ENCODE results near the gene PTPN7. TPM values are rescaled to one million over a fixed set of nuclear protein-coding genes. Genes with fewer than 3 reads are reported as not detected.

Gene PTPN7
- total RNA-seq, 4 donors from 2014 or later: 1.9 to 5.5 (median 3.1) TPM

DNA sequence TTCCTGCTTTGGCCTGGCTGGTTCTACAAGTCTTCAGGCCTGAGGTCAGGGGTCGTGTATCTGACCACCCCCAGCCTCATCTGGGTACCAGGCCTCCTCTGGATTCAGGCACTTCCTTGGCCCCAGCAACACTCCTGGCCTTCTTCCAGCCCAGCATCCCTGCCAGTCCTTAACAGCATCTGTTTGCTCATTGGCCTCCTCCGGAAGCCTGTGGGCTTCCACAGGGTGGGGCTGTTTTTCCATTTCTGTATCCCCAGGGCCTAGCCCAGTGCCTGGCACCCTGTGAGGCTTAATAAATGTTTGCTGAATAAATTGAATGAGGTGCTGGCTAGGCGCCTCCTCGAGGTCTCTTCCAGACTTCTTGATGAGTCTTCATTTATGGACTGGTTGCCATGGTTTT, 59.2 kb downstream of the PTPN7 start:
- WGBS, 2 donors: 30 to 51% methylated on average over 4 of the region's 4 CpGs
- H3K9me3 ChIP-seq: no peaks in the 10 kb centered on the region
- intact Hi-C loops (cut with DNase I): no loop called here
- H3K36me3 ChIP-seq: no peaks in the 10 kb centered on the region
- H3K27ac ChIP-seq: no peak overlapping the region
- H3K27me3 ChIP-seq: no peaks in the 10 kb centered on the region
- no peak for TF ChIP-seq POLR2A (IDR thresholded peaks at IDR 0.05)
- TF ChIP-seq, protein P1, sequence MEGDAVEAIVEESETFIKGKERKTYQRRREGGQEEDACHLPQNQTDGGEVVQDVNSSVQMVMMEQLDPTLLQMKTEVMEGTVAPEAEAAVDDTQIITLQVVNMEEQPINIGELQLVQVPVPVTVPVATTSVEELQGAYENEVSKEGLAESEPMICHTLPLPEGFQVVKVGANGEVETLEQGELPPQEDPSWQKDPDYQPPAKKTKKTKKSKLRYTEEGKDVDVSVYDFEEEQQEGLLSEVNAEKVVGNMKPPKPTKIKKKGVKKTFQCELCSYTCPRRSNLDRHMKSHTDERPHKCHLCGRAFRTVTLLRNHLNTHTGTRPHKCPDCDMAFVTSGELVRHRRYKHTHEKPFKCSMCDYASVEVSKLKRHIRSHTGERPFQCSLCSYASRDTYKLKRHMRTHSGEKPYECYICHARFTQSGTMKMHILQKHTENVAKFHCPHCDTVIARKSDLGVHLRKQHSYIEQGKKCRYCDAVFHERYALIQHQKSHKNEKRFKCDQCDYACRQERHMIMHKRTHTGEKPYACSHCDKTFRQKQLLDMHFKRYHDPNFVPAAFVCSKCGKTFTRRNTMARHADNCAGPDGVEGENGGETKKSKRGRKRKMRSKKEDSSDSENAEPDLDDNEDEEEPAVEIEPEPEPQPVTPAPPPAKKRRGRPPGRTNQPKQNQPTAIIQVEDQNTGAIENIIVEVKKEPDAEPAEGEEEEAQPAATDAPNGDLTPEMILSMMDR (IDR thresholded peaks at IDR 0.05): no peak
- peaks cover 0 to 41% (median 5%) of the 10 kb centered on the region in 3 donors for H3K4me1 ChIP-seq
- H3K4me3 ChIP-seq: no peak overlapping the region
- DNase-seq: no peak

Other genes with a start within 250 kb of the PTPN7 start
- gene LMOD1, start 214.1 kb downstream of the PTPN7 start, total RNA-seq: 100 to 1,000 TPM in 1 of 4 donors, 10 to 100 TPM in 2, 1 to 10 TPM in 1; 8.3 to 157 (median 38.6) TPM
- gene TIMM17A, start 205.1 kb downstream of the PTPN7 start, total RNA-seq: 10 to 100 TPM; 18.7 to 44.6 (median 34.6) TPM
- 100 to 1,000 TPM in 1 of 4 donors, 10 to 100 TPM in 3; 44.6 to 129 (median 72.2) TPM for gene RNPEP, start 178.0 kb downstream of the PTPN7 start, total RNA-seq
- gene ELF3, start 150.0 kb downstream of the PTPN7 start, total RNA-seq: 100 to 1,000 TPM; 146 to 432 (median 253) TPM
- under 1 TPM in 1 of 4 donors, not detected in 3; 0.09 TPM for gene GPR37L1, start 37.7 kb downstream of the PTPN7 start, total RNA-seq
- gene ARL8A, start 15.9 kb downstream of the PTPN7 start, total RNA-seq: 10 to 100 TPM; 21.2 to 31.3 (median 23.1) TPM
- gene LGR6, start 33.2 kb upstream of the PTPN7 start, total RNA-seq: 1 to 10 TPM in 3 of 4 donors, under 1 TPM in 1; 0.53 to 6.4 (median 2.9) TPM
- gene UBE2T, start 181.3 kb upstream of the PTPN7 start, total RNA-seq: 10 to 100 TPM in 2 of 4 donors, 1 to 10 TPM in 2; 5.6 to 24.4 (median 12.1) TPM
- 100 to 1,000 TPM in 1 of 4 donors, 10 to 100 TPM in 3; 20.6 to 120 (median 36.9) TPM for gene PPP1R12B, start 188.1 kb upstream of the PTPN7 start, total RNA-seq